Activated CD8-positive, alpha-beta memory T cell treated with anti-CD3 and anti-CD28 coated beads for 24 hours (primary cell): ENCODE data around the gene INTU.

Source experiments
- DNase-seq: peaks from one replicate; pipeline ENCODE4 v3.0.0-alpha.2; 2020

Gene INTU

DNA sequence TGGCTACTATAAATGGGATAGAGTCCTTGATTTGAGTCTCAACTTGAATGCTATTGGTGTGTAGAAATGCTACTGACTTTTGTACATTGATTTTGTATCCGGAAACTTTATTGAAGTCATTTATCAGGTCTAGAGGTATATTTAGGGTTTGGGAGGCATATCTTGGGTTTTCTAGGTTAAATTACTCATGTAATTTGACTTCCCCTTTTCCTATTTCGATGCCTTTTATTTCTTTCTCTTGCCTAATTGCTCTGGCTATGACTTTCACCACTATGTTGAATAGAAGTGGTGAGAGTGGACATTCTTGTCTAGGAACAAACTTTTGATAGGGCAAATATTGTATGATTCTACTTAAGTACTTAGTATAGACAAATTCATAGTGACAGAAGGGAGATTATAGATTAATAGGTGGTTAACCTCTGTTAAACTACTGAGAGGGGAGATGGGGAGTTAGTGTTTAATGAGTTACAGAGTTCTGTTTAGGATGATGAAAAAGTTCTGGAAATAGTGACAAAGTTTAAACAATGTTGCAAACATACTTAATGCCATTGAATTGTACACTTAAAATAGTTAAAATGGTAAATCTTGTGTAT lies 126.6 kb downstream of the INTU start:
- no peak for DNase-seq

DNA sequence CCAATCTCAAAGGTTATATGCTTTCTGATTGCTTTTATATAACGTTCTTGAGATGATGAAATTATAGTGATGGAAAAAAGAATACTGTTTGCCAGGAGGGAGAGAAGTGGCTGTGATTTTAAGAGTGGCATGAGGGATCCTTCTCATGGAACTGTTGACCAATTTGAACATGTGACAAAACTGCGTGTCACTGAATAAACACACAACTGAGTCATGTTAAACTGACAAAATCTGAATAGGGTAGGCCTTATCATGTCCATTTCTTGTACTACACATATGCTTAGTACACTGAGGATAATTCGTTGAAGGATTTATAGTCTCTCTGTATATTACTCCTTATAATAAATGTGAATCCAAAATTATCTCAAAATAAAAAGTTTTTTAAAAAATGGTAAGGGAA lies 127.1 kb downstream of the INTU start:
- no peak for DNase-seq

DNA sequence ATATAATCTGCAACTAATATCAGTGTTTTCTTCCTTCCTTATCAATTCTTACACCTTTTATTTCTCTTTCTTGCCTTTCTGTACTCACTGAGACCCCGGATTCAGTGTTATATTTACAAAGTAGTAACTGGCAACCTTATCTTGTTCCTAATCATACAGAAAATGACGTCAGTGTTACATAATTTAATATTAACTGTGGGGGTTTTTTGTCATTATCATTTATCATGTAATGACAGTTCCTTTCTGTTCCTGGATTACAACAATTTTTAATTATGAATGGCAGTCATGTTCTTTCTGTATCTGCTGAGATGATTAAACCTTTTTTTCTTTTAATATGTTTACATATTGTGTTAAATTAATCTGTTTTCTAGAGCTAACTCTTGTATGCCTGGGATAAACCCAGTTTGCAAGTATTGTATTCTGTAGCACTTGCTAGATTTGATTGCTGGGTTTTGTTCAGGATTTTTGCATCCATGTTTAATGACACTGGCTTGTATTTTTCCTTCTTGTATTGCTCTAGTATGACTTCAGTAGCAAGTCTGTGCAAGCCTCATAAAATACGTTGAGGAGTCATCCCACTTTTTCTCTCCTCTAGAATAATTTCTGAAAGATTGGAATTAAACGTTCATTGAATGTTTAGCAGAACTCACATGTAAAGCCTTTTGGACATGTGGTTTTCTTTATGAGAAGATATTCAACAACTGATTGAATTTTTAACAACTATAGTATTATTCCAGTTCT lies 138.9 kb downstream of the INTU start:
- DNase-seq, result no peak

DNA sequence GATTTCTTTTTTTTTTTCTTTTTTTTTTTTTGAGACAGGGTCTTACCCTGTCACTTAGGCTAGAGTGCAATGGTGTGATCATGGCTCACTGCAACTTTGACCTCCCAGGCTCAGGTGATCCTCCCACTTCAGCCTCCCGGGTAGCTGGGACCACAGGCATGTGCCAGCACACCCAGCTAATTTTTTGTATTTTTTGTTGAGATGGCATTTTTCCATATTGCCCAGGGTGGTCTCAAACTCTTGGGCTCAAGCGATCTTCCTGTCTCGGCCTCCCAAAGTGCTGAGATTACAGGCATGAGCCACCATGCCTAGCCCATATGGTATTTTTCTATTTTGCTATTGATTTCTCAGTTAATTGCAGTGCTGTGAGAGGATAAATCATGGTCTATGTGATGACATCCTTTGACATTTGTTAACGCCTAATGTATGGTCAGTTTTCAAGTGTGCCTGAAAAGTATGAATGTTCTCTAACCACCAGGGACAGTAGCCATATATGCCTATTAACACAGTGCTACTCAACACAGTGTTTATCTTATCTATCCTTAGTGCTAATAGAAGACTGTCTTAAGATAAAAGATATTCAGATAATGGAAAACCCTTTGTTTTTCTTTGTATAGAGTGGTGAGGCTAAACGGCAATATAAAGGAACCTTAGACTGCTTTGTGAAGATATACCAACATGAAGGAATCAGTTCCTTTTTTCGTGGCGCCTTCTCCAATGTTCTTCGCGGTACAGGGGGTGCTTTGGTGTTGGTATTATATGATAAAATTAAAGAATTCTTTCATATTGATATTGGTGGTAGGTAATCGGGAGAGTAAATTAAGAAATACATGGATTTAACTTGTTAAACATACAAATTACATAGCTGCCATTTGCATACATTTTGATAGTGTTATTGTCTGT lies 140.3 kb downstream of the INTU start:
- no peak for DNase-seq

DNA sequence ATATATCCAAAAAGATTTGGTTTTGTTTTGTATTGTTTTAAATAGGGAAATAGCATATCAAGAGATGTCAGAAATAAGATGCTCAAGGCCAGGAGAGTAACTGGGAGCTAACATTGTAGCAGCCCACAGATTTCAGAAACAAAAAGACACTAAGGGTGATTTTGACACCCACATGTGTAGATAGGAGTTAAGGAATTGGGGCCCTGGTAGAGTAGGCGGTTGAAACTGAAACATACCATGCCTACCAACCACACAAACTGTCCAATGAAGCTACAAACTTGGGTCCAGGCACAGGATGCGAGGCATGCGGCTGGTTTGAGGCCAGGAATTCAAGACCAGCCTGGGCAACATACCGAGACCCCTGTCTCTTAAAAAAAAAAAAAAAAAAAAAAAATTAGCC lies 143.1 kb downstream of the INTU start:
- no peak for DNase-seq
